NCI-H524 (cell line): ENCODE data around the gene RAB23.

Experiments
- DNase-seq, 2 experiments: peaks; one replicate each; lab custom pipeline; 2025; lab: John Stamatoyannopoulos, UW

RAB23 gene

GRCh38 chr6:57242505-57242904, 20.4 kb upstream of the RAB23 start:
- DNase-seq: peak in 1 of 2 experiments; percentile 15

GRCh38 chr6:57226221-57226620, 4.1 kb upstream of the RAB23 start:
- DNase-seq: no peak

GRCh38 chr6:57224769-57225515, 2.8 kb upstream of the RAB23 start:
- no peak for DNase-seq

GRCh38 chr6:57222743-57223077, 603 bp upstream of the RAB23 start:
- no peak for DNase-seq

- peak; percentile 28 to 57 for DNase-seq
Observed at GRCh38 chr6:57221191-57221935, 744 bp downstream of the RAB23 start.

GRCh38 chr6:57220083-57220703, 1.9 kb downstream of the RAB23 start:
- no peak for DNase-seq

GRCh38 chr6:57217270-57217669, 4.8 kb downstream of the RAB23 start:
- DNase-seq: no peak

GRCh38 chr6:57216235-57217101, 5.6 kb downstream of the RAB23 start:
- no peak for DNase-seq

- no peak for DNase-seq
Observed at GRCh38 chr6:57215260-57215659, 6.8 kb downstream of the RAB23 start.

- no peak for DNase-seq
Observed at GRCh38 chr6:57210060-57210459, 12.0 kb downstream of the RAB23 start.

- no peak for DNase-seq
Observed at GRCh38 chr6:57209030-57209429, 13.1 kb downstream of the RAB23 start.

- no peak for DNase-seq
Observed at GRCh38 chr6:57207872-57208271, 14.2 kb downstream of the RAB23 start.

GRCh38 chr6:57207141-57207540, 15.0 kb downstream of the RAB23 start:
- DNase-seq: no peak

- no peak for DNase-seq
Observed at GRCh38 chr6:57205550-57206328, 16.4 kb downstream of the RAB23 start.

- DNase-seq: no peak
Observed at GRCh38 chr6:57201718-57202117, 20.4 kb downstream of the RAB23 start.

- no peak for DNase-seq
Observed at GRCh38 chr6:57198926-57199636, 23.0 kb downstream of the RAB23 start.

- DNase-seq: no peak
Observed at GRCh38 chr6:57195457-57195856, 26.6 kb downstream of the RAB23 start.

GRCh38 chr6:57193177-57193576, 28.9 kb downstream of the RAB23 start:
- DNase-seq: no peak

- peak in 1 of 2 experiments; percentile 11 for DNase-seq
Observed at GRCh38 chr6:57190140-57190539, 32.0 kb downstream of the RAB23 start.

GRCh38 chr6:57183336-57183735, 38.8 kb downstream of the RAB23 start:
- no peak for DNase-seq

GRCh38 chr6:57182017-57182432, 40.1 kb downstream of the RAB23 start:
- DNase-seq: no peak
